Heart left ventricle (tissue), 16 donors: ENCODE results near the gene CCDC106. TPM values are rescaled to one million over a fixed set of nuclear protein-coding genes. Genes with fewer than 3 reads are reported as not detected.
A peak's percentile ranks its signal among the peaks of the same experiment; 100 is the strongest.

ENCODE experiments used
- ATAC-seq, 4 donors: fragments of 200-7000 bp; cut with Tn5 transposase; one replicate each; pipeline ENCODE4 v1.9.1; 2020 to 2022; ENCODE audit warnings: moderate library complexity in 4 of 4, mild to moderate bottlenecking in 3 of 4, moderate number of reproducible peaks in 1 of 4
- DNase-seq, 5 donors: peaks; one replicate each; pipeline ENCODE4 v3.0.0-alpha.2; 2020
- H3K27ac ChIP-seq, 12 donors: fragments of 200-600 bp; sonication (generic) in 4 of 12; one replicate each; pipeline versions ENCODE4 v1.5.0 to v1.8.0; 2016 to 2022; ENCODE audit warnings: mild to moderate bottlenecking in 2 of 12
- H3K27me3 ChIP-seq, 9 donors: fragments of 200-600 bp; sonication (generic) in 2 of 9; one replicate each; pipeline versions ENCODE4 v1.5.1 to v1.8.0; 2016 to 2022; ENCODE audit warnings: mild to moderate bottlenecking in 3 of 9
- H3K36me3 ChIP-seq, 9 donors: fragments of 200-600 bp; sonication (generic) in 2 of 9; one replicate each; pipeline versions ENCODE4 v1.5.0 to v1.8.0; 2018 to 2022; ENCODE audit warnings: mild to moderate bottlenecking in 2 of 9
- H3K4me1 ChIP-seq, 12 donors: fragments of 200-600 bp; sonication (generic) in 4 of 12; one replicate each; pipeline versions ENCODE4 v1.5.0 to v1.8.0; 2016 to 2022; ENCODE audit warnings: mild to moderate bottlenecking in 3 of 12
- H3K4me3 ChIP-seq, 12 donors: fragments of 200-600 bp; sonication (generic) in 4 of 12; one replicate each; pipeline versions ENCODE4 v1.5.0 to v1.8.0; 2017 to 2022; ENCODE audit warnings: mild to moderate bottlenecking in 9 of 12, moderate library complexity in 4 of 12
- H3K9me3 ChIP-seq, 12 donors: fragments of 200-600 bp; sonication (generic) in 4 of 12; one replicate each; pipeline versions ENCODE4 v1.5.0 to v1.8.0; 2016 to 2022; ENCODE audit warnings: mild to moderate bottlenecking in 1 of 12
- CTCF ChIP-seq, 12 donors: fragments of 200-600 bp; sonication (generic) in 4 of 12; IDR thresholded peaks; one replicate each; pipeline versions ENCODE4 v1.5.0 to v1.8.0; 2018 to 2022; ENCODE audit warnings: antibody characterized with exemption in 12 of 12, mild to moderate bottlenecking in 5 of 12
- POLR2A ChIP-seq, 2 donors: fragments of 450-650 bp; IDR thresholded peaks; one replicate each; pipeline ENCODE4 v1.6.1; 2017; ENCODE audit warnings: antibody characterized with exemption in 2 of 2, mild to moderate bottlenecking in 2 of 2, moderate library complexity in 2 of 2
- WGBS, 4 donors: extraction: QIAGEN DNeasy Blood & Tissue Kit in 2 of 4; methylation state at CpG; one replicate each; pipeline versions ENCODE4 v1.1.5 to v1.1.7; 2013 to 2018; 5-methylcytosine and 5-hydroxymethylcytosine counted together
- intact Hi-C, 10 donors: fragments of 100-400 bp; cut with DNase I; formaldehyde crosslinking; loops; one replicate each; pipeline versions ENCODE4 v1.11.1 to v1.14.2; 2022
- polyA plus RNA-seq, 2 donors: library from polyadenylated mRNA; stranded (reverse); fragments of 200-250 nt; gene quantifications; one replicate each; pipeline ENCODE4 v1.2.3, GENCODE V29; 2013
- total RNA-seq, 9 donors: library from RNA; depleted of rRNA in 2 of 9; stranded (reverse); fragments of >200 nt in 2 of 9; fragmentation: NEBNext Ultra II Directional in 3 of 9; extraction: Animal tissue kit (Norgen Biotek cat#: 25700) in 3 of 9; gene quantifications; one replicate each; pipeline versions ENCODE4 v1.1.0 to v1.2.4, GENCODE V29; 2016 to 2023
- donor health status: ischemic (EF 13 %, LVEDD 7.1; RV severe dilation, severe dysfunction).
- donor health status: healthy with polysubstance abuse.
- donor health status: DM: no; HTN: yes; CAD: no.
- donor health status: DM: no; HTN: no; CAD: no.
- donor health status: ischemic (EF 25% LVEDD 6.9; RV normal size, moderate dysfunction).
- donor health status: ischemic (EF 25% LVEDD 5.7; RV mildly dilated, moderate dysfunction).
- donor health status: healthy.
- donor health status: DM: yes; HTN: yes; CAD: no.
- donor health status: ischemic (EF 35%, LVEDD 5.7; RV mildly dilated, moderate dysfunction).
- donor health status: nonischemic (EF 11% LVEDD 7.7; RV severe dilation, severe dysfunction).
- donor health status: DM: yes; HTN: yes; CAD: no.
- donor health status: PGD.
- donor health status: ischemic (EF 29% LVEDD 5.4; RV normal size, mild dysfunction).
- donor health status: nonischemic (EF 23%, LVEDD 6.1; RV moderate dilation, normal function).

CCDC106 gene
- total and polyA plus RNA-seq, 11 donors, result 11.7 to 27.7 (median 16.5) TPM

DNA sequence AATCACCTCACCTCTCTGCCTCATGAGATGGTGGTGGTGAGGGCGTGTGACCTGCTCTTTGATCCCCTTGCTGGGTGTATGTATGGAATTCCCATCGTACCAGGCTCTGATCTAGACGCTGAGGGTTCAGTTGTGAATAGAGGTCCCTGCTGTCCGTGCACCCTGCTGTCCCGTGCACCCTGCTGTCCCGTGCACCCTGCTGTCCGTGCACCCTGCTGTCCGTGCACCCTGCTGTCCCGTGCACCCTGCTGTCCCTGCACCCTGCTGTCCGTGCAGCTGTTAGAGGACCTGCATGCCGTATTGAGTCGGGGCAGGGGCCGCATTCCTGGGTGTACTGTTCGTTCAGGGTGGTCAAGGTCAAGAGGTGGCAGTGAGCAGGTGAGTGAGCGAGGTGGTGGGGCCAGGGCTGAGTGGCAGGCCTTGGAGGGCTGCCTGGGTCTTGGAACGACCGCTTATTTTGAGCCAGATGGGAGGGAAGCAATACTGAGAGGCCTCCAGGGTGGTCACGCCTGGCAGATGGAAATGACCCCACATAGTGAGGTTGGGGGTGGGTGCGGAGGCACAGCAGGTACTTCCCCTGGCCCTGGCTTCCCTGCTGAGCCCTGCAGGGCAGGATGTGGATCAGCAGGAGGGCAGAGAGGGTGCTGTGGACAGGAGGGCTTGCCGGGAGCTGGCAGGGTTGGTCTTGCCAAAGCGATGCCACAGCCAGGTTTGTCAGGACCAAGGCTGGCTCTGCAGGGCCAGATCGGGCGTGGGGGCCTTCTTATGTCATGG lies 22.5 kb downstream of the CCDC106 start:
- ATAC-seq (peak in 1 of 4 donors; percentile 16), DNase-seq (peak in 1 of 5 donors; percentile 61)
- no peak overlapping the region for H3K27ac ChIP-seq
- intact Hi-C loops, result no loop called here
- TF ChIP-seq CTCF (IDR thresholded peaks at IDR 0.05) (no peak), POLR2A (IDR thresholded peaks at IDR 0.05) (no peak)
- H3K4me1 ChIP-seq, result peaks cover 0 to 47% (median 8%) of the 10 kb centered on the region in 12 donors
- 68 to 71% (median 69%) methylated on average over 23 of the region's 23 CpGs for WGBS, 4 donors
- no peak overlapping the region for H3K4me3 ChIP-seq
- no peaks in the 10 kb centered on the region for H3K27me3 ChIP-seq
- H3K9me3 ChIP-seq, result no peaks in the 10 kb centered on the region
- peaks cover 0 to 84% (median 72%) of the 10 kb centered on the region in 9 donors for H3K36me3 ChIP-seq

DNA sequence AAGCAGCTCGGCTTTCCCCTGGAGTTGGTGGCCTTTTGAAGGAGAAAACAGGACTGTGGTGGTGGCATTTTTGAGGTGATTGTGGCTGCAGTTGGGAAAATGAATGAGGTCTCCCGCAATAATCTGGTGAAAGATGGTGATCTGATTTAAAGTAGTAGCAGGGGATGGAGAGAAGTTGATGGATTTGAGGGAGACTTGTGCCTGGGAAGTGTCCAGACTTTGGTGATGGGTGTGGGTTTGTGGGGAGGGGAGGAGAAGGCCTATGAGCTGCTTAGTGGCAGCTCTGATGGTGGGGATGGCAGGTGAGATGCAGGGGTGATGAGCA lies 23.0 kb downstream of the CCDC106 start:
- Histone ChIP-seq H3K27me3 (no peaks in the 10 kb centered on the region), H3K4me1 (peaks cover 0 to 51% (median 12%) of the 10 kb centered on the region in 12 donors), H3K36me3 (peaks cover 0 to 79% (median 66%) of the 10 kb centered on the region in 9 donors), H3K27ac (no peak overlapping the region), H3K9me3 (no peaks in the 10 kb centered on the region), H3K4me3 (no peak overlapping the region)
- WGBS, 4 donors, result 67 to 70% (median 69%) methylated on average over 2 of the region's 2 CpGs
- TF ChIP-seq CTCF (IDR thresholded peaks at IDR 0.05) (no peak), POLR2A (IDR thresholded peaks at IDR 0.05) (no peak)
- ATAC-seq, result no peak
- no peak for DNase-seq
- intact Hi-C loops, result no loop called here

DNA sequence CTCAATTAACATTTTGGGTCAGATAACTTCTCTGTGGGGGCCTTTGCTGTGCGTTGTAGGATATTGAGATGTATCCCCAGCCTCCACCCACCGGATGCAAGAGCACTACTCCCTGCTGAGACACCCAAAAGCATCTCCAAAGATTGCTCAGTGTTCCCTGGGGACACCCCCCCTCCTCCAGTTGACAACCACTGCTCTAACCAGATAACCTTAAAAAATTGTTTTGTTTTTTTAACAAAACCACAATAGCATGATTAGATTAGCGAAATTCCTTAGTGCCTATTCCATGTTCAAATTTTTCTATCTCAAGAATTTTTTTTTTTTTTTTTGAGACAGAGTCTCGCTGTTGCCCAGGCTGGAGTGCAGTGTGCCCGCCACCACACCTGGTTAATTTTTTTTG lies 24.4 kb downstream of the CCDC106 start:
- DNase-seq, result no peak
- H3K27me3 ChIP-seq, result no peaks in the 10 kb centered on the region
- no peak for TF ChIP-seq POLR2A (IDR thresholded peaks at IDR 0.05)
- no peak for TF ChIP-seq CTCF (IDR thresholded peaks at IDR 0.05)
- H3K4me1 ChIP-seq, result peaks cover 9 to 54% (median 26%) of the 10 kb centered on the region in 12 donors
- ATAC-seq, result no peak
- H3K4me3 ChIP-seq, result no peak overlapping the region
- WGBS, 4 donors, result 79 to 84% (median 81%) methylated on average over 5 of the region's 5 CpGs
- intact Hi-C loops, result loop anchor here in 1 of 10 donors (2.0 kb wide), 1 partner anchor 14 kb away; no protein-coding TSS in a partner anchor
- H3K27ac ChIP-seq, result no peak overlapping the region
- H3K9me3 ChIP-seq, result no peaks in the 10 kb centered on the region
- peaks cover 0 to 65% (median 52%) of the 10 kb centered on the region in 9 donors for H3K36me3 ChIP-seq

DNA sequence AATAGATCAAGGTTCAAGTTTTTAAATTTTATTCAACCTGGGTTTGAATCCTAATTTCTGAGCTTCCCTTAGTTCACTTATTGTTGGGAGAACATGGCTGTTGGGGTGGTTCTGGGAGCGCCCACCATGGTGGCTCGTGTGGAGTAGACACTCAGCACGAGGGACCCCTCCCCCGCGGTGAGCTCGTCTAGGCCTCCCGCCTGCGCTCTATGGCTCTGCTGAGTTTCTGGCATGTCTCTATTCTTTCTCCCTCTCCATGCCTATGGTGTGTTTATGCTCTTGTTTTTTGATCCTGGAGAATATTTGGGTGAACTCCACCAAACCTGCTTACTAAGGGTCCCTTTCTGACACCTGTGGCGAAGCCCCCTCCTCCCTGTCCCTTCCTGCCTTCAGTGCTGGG lies 25.5 kb downstream of the CCDC106 start:
- intact Hi-C loops, result loop anchor here in 1 of 10 donors (2.0 kb wide), 1 partner anchor 15 kb away; no protein-coding TSS in a partner anchor
- Histone ChIP-seq H3K27ac (no peak overlapping the region), H3K9me3 (no peaks in the 10 kb centered on the region), H3K4me3 (no peak overlapping the region), H3K4me1 (peaks cover 12 to 55% (median 32%) of the 10 kb centered on the region in 12 donors), H3K36me3 (peaks cover 0 to 59% (median 44%) of the 10 kb centered on the region in 9 donors), H3K27me3 (no peaks in the 10 kb centered on the region)
- TF ChIP-seq CTCF (IDR thresholded peaks at IDR 0.05) (no peak), POLR2A (IDR thresholded peaks at IDR 0.05) (no peak)
- 75 to 80% (median 79%) methylated on average over 9 of the region's 9 CpGs for WGBS, 4 donors
- no peak for ATAC-seq
- DNase-seq, result peak in 1 of 5 donors; percentile 50
